Activated T-helper 1 cell treated with anti-CD3 and anti-CD28 coated beads, Interleukin-12 subunit alpha, Interleukin-12 subunit beta, Interleukin-2, Interleukin-4 antibody, amounts not matched to agents 30 ng/mL and 10 ng/mL and 1 ng/mL, durations not matched to agents 14 hours and 24 hours and 36 hours (primary cell): ENCODE measurements around the gene LRRC3. TPM values are rescaled to one million over a fixed set of nuclear protein-coding genes. Genes with fewer than 3 reads are reported as not detected.

ENCODE experiments used
- DNase-seq: peaks from one replicate; pipeline ENCODE4 v3.0.0; 2021; ENCODE audit warnings: low spot score
- H3K27ac Mint-ChIP-seq: one replicate; pipeline ENCODE4 v1.8.0; 2021; ENCODE audit warnings: mild to moderate bottlenecking, mixed read lengths
- H3K27me3 Mint-ChIP-seq: one replicate; pipeline ENCODE4 v1.8.0; 2022; ENCODE audit warnings: mild to moderate bottlenecking, moderate library complexity, mixed read lengths; ENCODE audit not compliant: insufficient read depth
- H3K36me3 Mint-ChIP-seq: one replicate; pipeline ENCODE4 v1.8.0; 2021; ENCODE audit warnings: low read depth, mixed read lengths
- H3K4me1 Mint-ChIP-seq: one replicate; pipeline ENCODE4 v1.8.0; 2021; ENCODE audit warnings: low read depth, mixed read lengths
- H3K4me3 Mint-ChIP-seq: one replicate; pipeline ENCODE4 v1.8.0; 2021; ENCODE audit warnings: mild to moderate bottlenecking, moderate library complexity, mixed read lengths
- H3K9me3 Mint-ChIP-seq: one replicate; pipeline ENCODE4 v1.8.0; 2021; ENCODE audit warnings: mixed read lengths
- intact Hi-C: fragments of 100-400 bp; cut with micrococcal nuclease; formaldehyde crosslinking; loops from one replicate; pipeline ENCODE4 v1.15.1; 2024
- total RNA-seq: library from RNA; stranded (reverse); gene quantifications from 2 replicates; pipeline ENCODE4 v1.2.3, GENCODE V29; 2022

LRRC3 gene
- total RNA-seq, 1 donor from 2014 or later = 1.9 TPM

GRCh38 chr21:44460441-44460755, 5.1 kb downstream of the LRRC3 start:
- peaks cover 4% of the 10 kb centered on the region for H3K4me1 Mint-ChIP-seq
- no peak overlapping the region for H3K27ac Mint-ChIP-seq
- no peak for DNase-seq
- no peaks in the 10 kb centered on the region for H3K36me3 Mint-ChIP-seq
- H3K4me3 Mint-ChIP-seq = no peak overlapping the region
- no peaks in the 10 kb centered on the region for H3K27me3 Mint-ChIP-seq
- no peaks in the 10 kb centered on the region for H3K9me3 Mint-ChIP-seq
- intact Hi-C loops = no loop called here

- intact Hi-C loops = no loop called here
- Mint-ChIP-seq H3K9me3 (no peaks in the 10 kb centered on the region), H3K27me3 (no peaks in the 10 kb centered on the region), H3K27ac (no peak overlapping the region), H3K4me3 (no peak overlapping the region), H3K4me1 (peaks cover 4% of the 10 kb centered on the region), H3K36me3 (no peaks in the 10 kb centered on the region)
- no peak for DNase-seq
Observed at GRCh38 chr21:44461005-44461404, 5.7 kb downstream of the LRRC3 start.

GRCh38 chr21:44461464-44462001, 6.2 kb downstream of the LRRC3 start:
- Mint-ChIP-seq H3K4me3 (no peak overlapping the region), H3K4me1 (peaks cover 4% of the 10 kb centered on the region), H3K36me3 (no peaks in the 10 kb centered on the region), H3K27me3 (no peaks in the 10 kb centered on the region), H3K9me3 (no peaks in the 10 kb centered on the region), H3K27ac (no peak overlapping the region)
- DNase-seq = no peak
- intact Hi-C loops = no loop called here

GRCh38 chr21:44462086-44462833, 7.0 kb downstream of the LRRC3 start:
- no peak for DNase-seq
- H3K36me3 Mint-ChIP-seq = no peaks in the 10 kb centered on the region
- H3K4me3 Mint-ChIP-seq = no peak overlapping the region
- no peaks in the 10 kb centered on the region for H3K27me3 Mint-ChIP-seq
- no peak overlapping the region for H3K27ac Mint-ChIP-seq
- no peaks in the 10 kb centered on the region for H3K9me3 Mint-ChIP-seq
- peaks cover 4% of the 10 kb centered on the region for H3K4me1 Mint-ChIP-seq
- intact Hi-C loops = no loop called here

GRCh38 chr21:44462834-44463200, 7.5 kb downstream of the LRRC3 start:
- no peak for DNase-seq
- intact Hi-C loops = no loop called here
- no peak overlapping the region for H3K27ac Mint-ChIP-seq
- peaks cover 4% of the 10 kb centered on the region for H3K4me1 Mint-ChIP-seq
- no peak overlapping the region for H3K4me3 Mint-ChIP-seq
- no peaks in the 10 kb centered on the region for H3K27me3 Mint-ChIP-seq
- H3K9me3 Mint-ChIP-seq = no peaks in the 10 kb centered on the region
- no peaks in the 10 kb centered on the region for H3K36me3 Mint-ChIP-seq

GRCh38 chr21:44463724-44464123, 8.4 kb downstream of the LRRC3 start:
- H3K4me1 Mint-ChIP-seq = peaks cover under 1% of the 10 kb centered on the region
- no peaks in the 10 kb centered on the region for H3K27me3 Mint-ChIP-seq
- H3K9me3 Mint-ChIP-seq = no peaks in the 10 kb centered on the region
- no peaks in the 10 kb centered on the region for H3K36me3 Mint-ChIP-seq
- intact Hi-C loops = no loop called here
- H3K4me3 Mint-ChIP-seq = no peak overlapping the region
- DNase-seq = no peak
- H3K27ac Mint-ChIP-seq = no peak overlapping the region

- no peaks in the 10 kb centered on the region for H3K4me1 Mint-ChIP-seq
- no peak overlapping the region for H3K4me3 Mint-ChIP-seq
- intact Hi-C loops = no loop called here
- H3K27me3 Mint-ChIP-seq = no peaks in the 10 kb centered on the region
- H3K27ac Mint-ChIP-seq = no peak overlapping the region
- no peaks in the 10 kb centered on the region for H3K9me3 Mint-ChIP-seq
- DNase-seq = no peak
- no peaks in the 10 kb centered on the region for H3K36me3 Mint-ChIP-seq
Observed at GRCh38 chr21:44464351-44464750, 9.0 kb downstream of the LRRC3 start.

GRCh38 chr21:44466351-44466954, 11.1 kb downstream of the LRRC3 start:
- H3K4me3 Mint-ChIP-seq = no peak overlapping the region

GRCh38 chr21:44466996-44467858, 11.9 kb downstream of the LRRC3 start:
- Mint-ChIP-seq H3K9me3 (no peaks in the 10 kb centered on the region), H3K4me1 (no peaks in the 10 kb centered on the region), H3K27me3 (no peaks in the 10 kb centered on the region), H3K36me3 (no peaks in the 10 kb centered on the region), H3K4me3 (no peak overlapping the region), H3K27ac (no peak overlapping the region)
- intact Hi-C loops = no loop called here
- no peak for DNase-seq

More at GRCh38 chr21:44466351-44466954, 11.1 kb downstream of the LRRC3 start:
- no peak overlapping the region for H3K27ac Mint-ChIP-seq
- no peak for DNase-seq
- no peaks in the 10 kb centered on the region for H3K36me3 Mint-ChIP-seq
- no peaks in the 10 kb centered on the region for H3K27me3 Mint-ChIP-seq
- no peaks in the 10 kb centered on the region for H3K4me1 Mint-ChIP-seq
- intact Hi-C loops = no loop called here
- no peaks in the 10 kb centered on the region for H3K9me3 Mint-ChIP-seq

- H3K27ac Mint-ChIP-seq = no peak overlapping the region
- no peaks in the 10 kb centered on the region for H3K27me3 Mint-ChIP-seq
- no peak for DNase-seq
- intact Hi-C loops = no loop called here
- H3K4me3 Mint-ChIP-seq = no peak overlapping the region
- H3K36me3 Mint-ChIP-seq = no peaks in the 10 kb centered on the region
- no peaks in the 10 kb centered on the region for H3K9me3 Mint-ChIP-seq
- no peaks in the 10 kb centered on the region for H3K4me1 Mint-ChIP-seq
Observed at GRCh38 chr21:44467859-44468195, 12.5 kb downstream of the LRRC3 start.

- DNase-seq = no peak
- intact Hi-C loops = no loop called here
- Mint-ChIP-seq H3K27ac (no peak overlapping the region), H3K36me3 (no peaks in the 10 kb centered on the region), H3K4me1 (no peaks in the 10 kb centered on the region), H3K4me3 (no peak overlapping the region), H3K9me3 (no peaks in the 10 kb centered on the region), H3K27me3 (no peaks in the 10 kb centered on the region)
Observed at GRCh38 chr21:44471341-44471740, 16.0 kb downstream of the LRRC3 start.

GRCh38 chr21:44471996-44472395, 16.7 kb downstream of the LRRC3 start:
- Mint-ChIP-seq H3K4me1 (no peaks in the 10 kb centered on the region), H3K36me3 (no peaks in the 10 kb centered on the region), H3K4me3 (no peak overlapping the region), H3K9me3 (no peaks in the 10 kb centered on the region), H3K27ac (no peak overlapping the region), H3K27me3 (no peaks in the 10 kb centered on the region)
- intact Hi-C loops = no loop called here
- DNase-seq = no peak

GRCh38 chr21:44473915-44474555, 18.7 kb downstream of the LRRC3 start:
- H3K36me3 Mint-ChIP-seq = no peaks in the 10 kb centered on the region
- intact Hi-C loops = no loop called here
- peaks cover 4% of the 10 kb centered on the region for H3K4me1 Mint-ChIP-seq

More at GRCh38 chr21:44473915-44474555, 18.7 kb downstream of the LRRC3 start:
- no peak overlapping the region for H3K27ac Mint-ChIP-seq
- H3K9me3 Mint-ChIP-seq = no peaks in the 10 kb centered on the region
- no peak for DNase-seq
- no peak overlapping the region for H3K4me3 Mint-ChIP-seq
- peaks cover 3% of the 10 kb centered on the region for H3K27me3 Mint-ChIP-seq
